Nephron progenitor cell (in vitro differentiated cells): ENCODE measurements around the gene CHRNB2.

Experiments used
- DNase-seq: peaks from one replicate; pipeline ENCODE4 v3.0.0; 2021
- H3K27ac Mint-ChIP-seq: 2 replicates; pipeline ENCODE4 v1.8.0; 2021; ENCODE audit warnings: mild to moderate bottlenecking, moderate library complexity, mixed read lengths
- H3K27me3 Mint-ChIP-seq: 2 replicates; pipeline ENCODE4 v1.8.0; 2021; ENCODE audit warnings: mild to moderate bottlenecking, low read depth, mixed read lengths; ENCODE audit not compliant: poor library complexity
- H3K36me3 Mint-ChIP-seq: 2 replicates; pipeline ENCODE4 v1.8.0; 2021; ENCODE audit warnings: low read depth, mixed read lengths
- H3K4me1 Mint-ChIP-seq: 2 replicates; pipeline ENCODE4 v1.8.0; 2021; ENCODE audit warnings: mixed read lengths
- H3K4me3 Mint-ChIP-seq: 2 replicates; pipeline ENCODE4 v1.8.0; 2021; ENCODE audit warnings: mild to moderate bottlenecking, moderate library complexity, mixed read lengths
- H3K9me3 Mint-ChIP-seq: 2 replicates; pipeline ENCODE4 v1.8.0; 2021; ENCODE audit warnings: mild to moderate bottlenecking, moderate library complexity, mixed read lengths
- CTCF ChIP-seq: fragments of 200-600 bp; sonication (generic); IDR thresholded peaks from 2 replicates; pipeline ENCODE4 v1.5.0; 2021; ENCODE audit warnings: antibody characterized with exemption

CHRNB2 gene

DNA sequence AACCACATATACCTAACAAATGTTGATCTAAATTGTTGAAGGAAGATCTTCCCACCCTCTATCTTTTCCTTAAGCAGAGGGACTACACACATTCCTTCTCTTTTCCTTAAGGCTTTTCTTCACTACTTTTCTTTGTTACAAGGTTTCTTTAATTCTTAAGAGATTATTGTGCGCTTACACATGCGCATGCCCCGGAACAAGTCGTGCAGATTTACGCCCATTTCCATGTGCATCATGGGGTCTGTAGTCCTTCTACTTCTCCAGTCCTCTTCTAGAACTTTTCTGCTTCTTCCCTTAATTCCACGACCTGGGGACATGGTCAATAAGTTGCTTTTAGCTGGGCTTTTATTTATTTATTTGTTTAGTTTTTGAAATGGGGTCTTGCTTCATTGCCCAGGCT, 1.7 kb upstream of the CHRNB2 start:
- H3K27ac Mint-ChIP-seq = no peak overlapping the region
- DNase-seq = no peak
- peaks cover 69% of the 10 kb centered on the region for H3K27me3 Mint-ChIP-seq
- peaks cover 3% of the 10 kb centered on the region for H3K9me3 Mint-ChIP-seq
- H3K4me1 Mint-ChIP-seq = peaks cover 17% of the 10 kb centered on the region
- no peaks in the 10 kb centered on the region for H3K36me3 Mint-ChIP-seq
- no peak overlapping the region for H3K4me3 Mint-ChIP-seq
- no peak for TF ChIP-seq CTCF

GRCh38 chr1:154568157-154568815, 708 bp downstream of the CHRNB2 start:
- H3K27ac Mint-ChIP-seq = no peak overlapping the region
- no peak for DNase-seq
- no peaks in the 10 kb centered on the region for H3K36me3 Mint-ChIP-seq
- H3K27me3 Mint-ChIP-seq = peaks cover 68% of the 10 kb centered on the region
- peak overlapping the region; percentile 73 for H3K4me3 Mint-ChIP-seq
- H3K4me1 Mint-ChIP-seq = peaks cover 22% of the 10 kb centered on the region
- peaks cover 3% of the 10 kb centered on the region for H3K9me3 Mint-ChIP-seq
- no peak for TF ChIP-seq CTCF

DNA sequence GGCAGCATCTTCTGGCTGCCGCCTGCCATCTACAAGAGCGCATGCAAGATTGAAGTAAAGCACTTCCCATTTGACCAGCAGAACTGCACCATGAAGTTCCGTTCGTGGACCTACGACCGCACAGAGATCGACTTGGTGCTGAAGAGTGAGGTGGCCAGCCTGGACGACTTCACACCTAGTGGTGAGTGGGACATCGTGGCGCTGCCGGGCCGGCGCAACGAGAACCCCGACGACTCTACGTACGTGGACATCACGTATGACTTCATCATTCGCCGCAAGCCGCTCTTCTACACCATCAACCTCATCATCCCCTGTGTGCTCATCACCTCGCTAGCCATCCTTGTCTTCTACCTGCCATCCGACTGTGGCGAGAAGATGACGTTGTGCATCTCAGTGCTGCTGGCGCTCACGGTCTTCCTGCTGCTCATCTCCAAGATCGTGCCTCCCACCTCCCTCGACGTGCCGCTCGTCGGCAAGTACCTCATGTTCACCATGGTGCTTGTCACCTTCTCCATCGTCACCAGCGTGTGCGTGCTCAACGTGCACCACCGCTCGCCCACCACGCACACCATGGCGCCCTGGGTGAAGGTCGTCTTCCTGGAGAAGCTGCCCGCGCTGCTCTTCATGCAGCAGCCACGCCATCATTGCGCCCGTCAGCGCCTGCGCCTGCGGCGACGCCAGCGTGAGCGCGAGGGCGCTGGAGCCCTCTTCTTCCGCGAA, 3.8 kb downstream of the CHRNB2 start:
- Mint-ChIP-seq H3K9me3 (peaks cover 3% of the 10 kb centered on the region), H3K4me3 (no peak overlapping the region), H3K36me3 (no peaks in the 10 kb centered on the region), H3K27me3 (peaks cover 54% of the 10 kb centered on the region), H3K4me1 (peaks cover 48% of the 10 kb centered on the region), H3K27ac (no peak overlapping the region)
- no peak for TF ChIP-seq CTCF
- no peak for DNase-seq

- peaks cover 3% of the 10 kb centered on the region for H3K9me3 Mint-ChIP-seq
- peaks cover 48% of the 10 kb centered on the region for H3K4me1 Mint-ChIP-seq
- no peaks in the 10 kb centered on the region for H3K36me3 Mint-ChIP-seq
- H3K27me3 Mint-ChIP-seq = peaks cover 49% of the 10 kb centered on the region
- DNase-seq = no peak
- H3K4me3 Mint-ChIP-seq = no peak overlapping the region
- TF ChIP-seq CTCF = no peak
- H3K27ac Mint-ChIP-seq = no peak overlapping the region
These were observed 4.3 kb downstream of the CHRNB2 start for GRCh38 chr1:154571964-154572288.

- DNase-seq = peak; percentile 33
- Mint-ChIP-seq H3K4me3 (no peak overlapping the region), H3K9me3 (no peaks in the 10 kb centered on the region), H3K27me3 (peaks cover 42% of the 10 kb centered on the region), H3K27ac (no peak overlapping the region), H3K4me1 (peaks cover 44% of the 10 kb centered on the region), H3K36me3 (no peaks in the 10 kb centered on the region)
- no peak for TF ChIP-seq CTCF
These were observed 5.0 kb downstream of the CHRNB2 start for GRCh38 chr1:154572468-154573167.
